Measurements from ENCODE around the gene FGD3. TPM values are rescaled to one million over a fixed set of nuclear protein-coding genes. Genes with fewer than 3 reads are reported as not detected.

FGD3 gene
- total RNA-seq, 1 experiment from 2014 or later, result 1.8 TPM

DNA sequence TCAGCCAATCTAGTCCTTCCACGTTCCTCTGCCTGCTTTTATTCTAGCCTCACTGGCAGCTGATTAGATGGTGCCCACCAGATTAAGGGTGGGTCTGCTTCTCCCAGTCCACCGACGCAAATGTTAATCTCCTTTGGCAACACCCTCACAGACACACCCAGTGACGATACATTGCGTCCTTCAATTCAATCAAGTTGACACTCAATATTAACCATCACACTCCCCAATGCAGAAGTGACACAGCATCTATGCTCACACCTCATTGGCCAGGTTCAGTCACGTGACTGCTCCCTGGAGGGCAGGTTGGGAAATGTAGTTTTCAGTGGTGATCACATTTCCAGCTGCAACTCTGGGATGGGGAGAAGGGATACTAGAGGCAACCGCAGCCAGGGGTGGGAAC, 124.1 kb downstream of the FGD3 start:
- H2BK12ac ChIP-seq (ENCODE audit: insufficient read length, low read depth, low read length), result no peak overlapping the region
- H3K9me3 ChIP-seq (ENCODE audit: control insufficient read depth, low read depth, low read length), result no peaks in the 10 kb centered on the region
- H3K23ac ChIP-seq (ENCODE audit: insufficient read length, low read depth, low read length), result no peak overlapping the region
- H3K18ac ChIP-seq (ENCODE audit: insufficient read length, low read depth, low read length), result no peak overlapping the region
- Mint-ChIP-seq H3K27ac (no peak overlapping the region; a peak in 2 of 7 replicates), H3K27me3 (ENCODE audit: low read depth) (no peaks in the 10 kb centered on the region), H3K9me3 (no peaks in the 10 kb centered on the region), H3K4me1 (no peaks in the 10 kb centered on the region), H3K36me3 (ENCODE audit: insufficient read depth in 1 of 3, low read depth in 3 of 3) (peaks cover 0 to 2% (median 0%) of the 10 kb centered on the region in 3 experiments; a peak in 1 of 7 replicates), H3K4me3 (no peak overlapping the region)
- H2BK15ac ChIP-seq (ENCODE audit: low read depth, low read length), result no peak overlapping the region
- H4K8ac ChIP-seq (replicated peaks; ENCODE audit: insufficient read length, low read depth, low read length), result no peak overlapping the region
- no peak overlapping the region for H4K91ac ChIP-seq (ENCODE audit: insufficient read length, low read depth, low read length)
- no peak overlapping the region for H2BK20ac ChIP-seq (ENCODE audit: low read depth, low read length, poor library complexity, severe bottlenecking)
- TF ChIP-seq, protein P1, sequence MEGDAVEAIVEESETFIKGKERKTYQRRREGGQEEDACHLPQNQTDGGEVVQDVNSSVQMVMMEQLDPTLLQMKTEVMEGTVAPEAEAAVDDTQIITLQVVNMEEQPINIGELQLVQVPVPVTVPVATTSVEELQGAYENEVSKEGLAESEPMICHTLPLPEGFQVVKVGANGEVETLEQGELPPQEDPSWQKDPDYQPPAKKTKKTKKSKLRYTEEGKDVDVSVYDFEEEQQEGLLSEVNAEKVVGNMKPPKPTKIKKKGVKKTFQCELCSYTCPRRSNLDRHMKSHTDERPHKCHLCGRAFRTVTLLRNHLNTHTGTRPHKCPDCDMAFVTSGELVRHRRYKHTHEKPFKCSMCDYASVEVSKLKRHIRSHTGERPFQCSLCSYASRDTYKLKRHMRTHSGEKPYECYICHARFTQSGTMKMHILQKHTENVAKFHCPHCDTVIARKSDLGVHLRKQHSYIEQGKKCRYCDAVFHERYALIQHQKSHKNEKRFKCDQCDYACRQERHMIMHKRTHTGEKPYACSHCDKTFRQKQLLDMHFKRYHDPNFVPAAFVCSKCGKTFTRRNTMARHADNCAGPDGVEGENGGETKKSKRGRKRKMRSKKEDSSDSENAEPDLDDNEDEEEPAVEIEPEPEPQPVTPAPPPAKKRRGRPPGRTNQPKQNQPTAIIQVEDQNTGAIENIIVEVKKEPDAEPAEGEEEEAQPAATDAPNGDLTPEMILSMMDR (conservative IDR thresholded peaks at IDR 0.05), result no peak
- no peak overlapping the region for H2AK5ac ChIP-seq (ENCODE audit: insufficient read length, low read length)
- H2BK120ac ChIP-seq (ENCODE audit: low read depth, low read length, poor library complexity, severe bottlenecking), result no peak overlapping the region
- H3K14ac ChIP-seq (ENCODE audit: insufficient read depth, low read length), result no peak overlapping the region
- no peak overlapping the region for H3K4ac ChIP-seq (ENCODE audit: low read depth, low read length)
- no peaks in the 10 kb centered on the region for H3K4me1 ChIP-seq (ENCODE audit: insufficient read depth, low read length)
- no CpG with 5 or more reads among the region's 7 CpGs for WGBS (ENCODE audit: extremely low coverage, insufficient read length, low lambda C conversion rate)
- no peak overlapping the region for H2BK5ac ChIP-seq (ENCODE audit: insufficient read length, low read length)
- H2AFZ ChIP-seq (ENCODE audit: low read length), result no peak overlapping the region
- H3K56ac ChIP-seq (ENCODE audit: insufficient read length, low read depth, low read length), result no peak overlapping the region
- H3K27ac ChIP-seq (ENCODE audit: insufficient read length, low read depth, low read length), result no peak overlapping the region
- no peak overlapping the region for H3T11ph ChIP-seq (ENCODE audit: low read length)
- H3K9ac ChIP-seq (ENCODE audit: extremely low read depth, insufficient read length, low read length), result no peak overlapping the region
- H4K20me1 ChIP-seq (ENCODE audit: control insufficient read depth, insufficient read depth, insufficient read length), result no peaks in the 10 kb centered on the region
- H3K79me1 ChIP-seq (ENCODE audit: insufficient read depth, low read depth, low read length, poor library complexity, severe bottlenecking), result no peaks in the 10 kb centered on the region
- H4K5ac ChIP-seq (ENCODE audit: insufficient read length, low read depth, low read length), result no peak overlapping the region
- no peaks in the 10 kb centered on the region for H3K23me2 ChIP-seq (ENCODE audit: insufficient read length, low read depth, low read length, poor library complexity, severe bottlenecking)
- no peaks in the 10 kb centered on the region for H3K27me3 ChIP-seq (ENCODE audit: insufficient read depth, low read length)
- no peaks in the 10 kb centered on the region for H3K79me2 ChIP-seq (ENCODE audit: insufficient read depth, low read length)
- no peak overlapping the region for H3K4me2 ChIP-seq (ENCODE audit: insufficient read depth, insufficient read length, low read length)
- DNase-seq, result peak; percentile 72
